Neuronal stem cell (in vitro differentiated cells): ENCODE data around the gene EN2.
A peak's percentile ranks its signal among the peaks of the same experiment; 100 is the strongest.

Source experiments
- DNase-seq: peaks from one replicate; pipeline ENCODE4 v3.0.0-alpha.2; 2013; ENCODE audit warnings: low spot score
- H2AFZ ChIP-seq: one replicate; pipeline ENCODE4 v1.6.1; 2013; ENCODE audit warnings: mild to moderate bottlenecking, low read length, inconsistent platforms
- H2AK5ac ChIP-seq: 2 replicates; pipeline ENCODE4 v1.6.1; 2013; ENCODE audit warnings: low read depth, mild to moderate bottlenecking, inconsistent platforms, low read length, moderate library complexity, mixed read lengths
- H2BK120ac ChIP-seq: 2 replicates; pipeline ENCODE4 v1.6.1; 2013; ENCODE audit warnings: low read depth, mild to moderate bottlenecking, inconsistent platforms, low read length, moderate library complexity, mixed read lengths
- H2BK12ac ChIP-seq: one replicate; pipeline ENCODE4 v1.6.1; 2013; ENCODE audit warnings: low read length, inconsistent platforms
- H2BK15ac ChIP-seq: 2 replicates; pipeline ENCODE4 v1.6.1; 2013; ENCODE audit warnings: mild to moderate bottlenecking, low read length, inconsistent platforms, mixed read lengths
- H2BK5ac ChIP-seq: one replicate; pipeline ENCODE4 v1.6.1; 2013; ENCODE audit warnings: inconsistent platforms, mild to moderate bottlenecking, low read length, moderate library complexity
- H3K14ac ChIP-seq: one replicate; pipeline ENCODE4 v1.6.1; 2013; ENCODE audit warnings: low read length, inconsistent platforms
- H3K18ac ChIP-seq: 2 replicates; pipeline ENCODE4 v1.6.1; 2013; ENCODE audit warnings: low read length, inconsistent platforms
- H3K23ac ChIP-seq: 2 replicates; pipeline ENCODE4 v1.6.1; 2013; ENCODE audit warnings: low read depth, mild to moderate bottlenecking, mixed read lengths, low read length, inconsistent platforms; ENCODE audit not compliant: poor library complexity
- H3K27ac ChIP-seq: replicated peaks from 3 replicates; pipeline ENCODE4 v1.5.1; 2013; ENCODE audit warnings: low read length, inconsistent platforms
- H3K27me3 ChIP-seq, 3 experiments: 2 replicates each; pipeline ENCODE4 v1.6.1; 2013; ENCODE audit warnings: low read length in 3 of 3, mild to moderate bottlenecking in 2 of 3, inconsistent platforms in 1 of 3, low read depth in 1 of 3, mixed read lengths in 1 of 3, moderate library complexity in 1 of 3; ENCODE audit not compliant: control insufficient read depth in 3 of 3, insufficient read depth in 3 of 3
- H3K36me3 ChIP-seq, 2 donors: replicated peaks in 1 of 2; 2 replicates each; pipeline ENCODE4 v1.6.1; 2013; ENCODE audit warnings: low read length in 2 of 2; ENCODE audit not compliant: control insufficient read depth in 2 of 2, insufficient read depth in 2 of 2
- H3K4ac ChIP-seq: 2 replicates; pipeline ENCODE4 v1.6.1; 2013; ENCODE audit warnings: inconsistent platforms, mild to moderate bottlenecking, low read length, moderate library complexity
- H3K4me1 ChIP-seq, 2 donors: 1 replicate in 1 of 2; 2 replicates in 1 of 2; pipeline ENCODE4 v1.6.1; 2013; ENCODE audit warnings: low read length in 2 of 2, low read depth in 1 of 2; ENCODE audit not compliant: control insufficient read depth in 2 of 2, insufficient read depth in 1 of 2
- H3K4me2 ChIP-seq: one replicate; pipeline ENCODE4 v1.6.1; 2013; ENCODE audit warnings: mild to moderate bottlenecking, low read length, inconsistent platforms; ENCODE audit not compliant: insufficient read depth, poor library complexity, severe bottlenecking
- H3K4me3 ChIP-seq, 2 donors: 2 replicates each; pipeline ENCODE4 v1.5.1; 2013; ENCODE audit warnings: low read length in 2 of 2, mild to moderate bottlenecking in 2 of 2, inconsistent platforms in 1 of 2, moderate library complexity in 1 of 2
- H3K79me1 ChIP-seq: one replicate; pipeline ENCODE4 v1.6.1; 2013; ENCODE audit warnings: low read depth, mild to moderate bottlenecking, inconsistent platforms, low read length, moderate library complexity
- H3K9ac ChIP-seq: one replicate; pipeline ENCODE4 v1.6.1; 2013; ENCODE audit warnings: mild to moderate bottlenecking, low read depth, low read length, inconsistent platforms; ENCODE audit not compliant: poor library complexity
- H3K9me3 ChIP-seq, 2 donors: replicated peaks in 1 of 2; 2 replicates each; pipeline versions ENCODE3 to v1.6.1; 2013; ENCODE audit warnings: low read length in 2 of 2, mild to moderate bottlenecking in 2 of 2, inconsistent platforms in 1 of 2, low read depth in 1 of 2, mixed read lengths in 1 of 2, moderate library complexity in 1 of 2; ENCODE audit not compliant: control insufficient read depth in 2 of 2, insufficient read depth in 1 of 2
- H4K8ac ChIP-seq: one replicate; pipeline ENCODE4 v1.6.1; 2013; ENCODE audit warnings: low read depth, mild to moderate bottlenecking, inconsistent platforms, low read length, moderate library complexity
- H4K91ac ChIP-seq: one replicate; pipeline ENCODE4 v1.6.1; 2013; ENCODE audit warnings: low read length, low read depth, mild to moderate bottlenecking, inconsistent platforms; ENCODE audit not compliant: poor library complexity
- WGBS, 2 donors: extraction: QIAGEN DNeasy Blood & Tissue Kit; methylation state at CpG; one replicate each; pipeline ENCODE4 v1.1.7; 2013; ENCODE audit warnings: missing lambda C conversion rate in 2 of 2, mixed read lengths in 1 of 2; ENCODE audit not compliant: insufficient read length in 2 of 2, insufficient replicate concordance in 1 of 2; ENCODE audit errors: extremely low coverage in 2 of 2; 5-methylcytosine and 5-hydroxymethylcytosine counted together

Gene EN2

DNA sequence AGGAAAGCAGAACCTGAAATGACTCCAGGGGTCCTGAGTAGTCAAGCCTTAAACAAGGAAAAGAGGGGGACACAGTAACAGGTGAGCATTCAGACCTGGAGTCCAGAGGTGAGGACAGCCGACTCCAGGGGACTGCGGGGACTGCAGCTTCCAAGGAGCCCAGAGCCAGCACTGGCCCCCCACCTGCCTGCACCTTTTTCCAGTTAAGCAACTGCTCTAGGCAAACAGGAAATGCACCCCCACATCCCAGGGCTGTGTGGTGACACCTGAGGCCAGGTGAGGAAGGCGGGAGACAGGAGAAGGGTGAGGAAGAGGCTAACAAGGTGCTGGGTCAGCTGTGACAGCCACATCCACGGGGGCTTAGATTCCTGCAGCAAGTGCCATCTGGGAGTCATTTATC, 20.1 kb upstream of the EN2 start:
- Histone ChIP-seq H2AFZ (no peak overlapping the region), H2BK15ac (no peak overlapping the region), H3K18ac (no peak overlapping the region), H3K4me1 (no peaks in the 10 kb centered on the region), H2BK12ac (no peak overlapping the region), H3K27me3 (peaks cover 0 to 57% (median 2%) of the 10 kb centered on the region in 3 experiments), H2BK120ac (no peak overlapping the region), H4K8ac (no peak overlapping the region), H3K36me3 (no peaks in the 10 kb centered on the region), H2BK5ac (no peak overlapping the region), H2AK5ac (no peak overlapping the region), H3K14ac (no peak overlapping the region), H3K9ac (no peak overlapping the region), H4K91ac (no peak overlapping the region), H3K4ac (no peak overlapping the region), H3K23ac (no peak overlapping the region), H3K27ac (no peak overlapping the region), H3K4me3 (no peak overlapping the region), H3K79me1 (no peaks in the 10 kb centered on the region), H3K4me2 (no peak overlapping the region), H3K9me3 (peaks cover 0 to 9% of the 10 kb centered on the region in 2 donors)
- DNase-seq = no peak
- WGBS, 2 donors = no CpG with 5 or more reads among the region's 4 CpGs

DNA sequence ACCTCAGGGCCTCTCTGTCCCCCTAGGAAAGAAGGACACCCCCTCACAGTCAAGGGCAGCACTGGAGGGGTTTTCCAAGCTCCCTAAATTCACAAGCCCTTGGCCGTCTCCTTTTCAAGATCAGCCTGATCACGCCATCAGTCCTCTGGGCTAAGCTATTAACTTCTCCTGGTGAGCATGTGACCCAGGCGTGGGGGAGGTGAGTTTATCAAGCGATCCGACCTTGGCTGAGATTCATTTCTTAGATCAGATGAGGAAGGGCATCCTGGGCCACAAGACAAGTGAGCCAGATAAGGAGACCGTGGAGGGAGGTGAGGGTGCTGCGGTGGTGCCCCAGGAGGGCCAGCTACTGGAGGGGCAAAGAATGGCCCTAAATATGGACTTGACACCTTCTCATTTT, 19.2 kb upstream of the EN2 start:
- H2BK12ac ChIP-seq = no peak overlapping the region
- WGBS, 2 donors = no CpG with 5 or more reads among the region's 7 CpGs
- H3K18ac ChIP-seq = no peak overlapping the region
- no peak for DNase-seq
- H3K23ac ChIP-seq = no peak overlapping the region
- H3K9me3 ChIP-seq = peaks cover 0 to 9% of the 10 kb centered on the region in 2 donors
- H3K27ac ChIP-seq = no peak overlapping the region
- peaks cover 0 to 66% (median 5%) of the 10 kb centered on the region in 3 experiments for H3K27me3 ChIP-seq
- H3K36me3 ChIP-seq = no peaks in the 10 kb centered on the region
- no peak overlapping the region for H2BK120ac ChIP-seq
- H3K9ac ChIP-seq = no peak overlapping the region
- no peak overlapping the region for H3K4ac ChIP-seq
- H3K4me3 ChIP-seq = no peak overlapping the region
- H2AFZ ChIP-seq = no peak overlapping the region
- no peak overlapping the region for H2AK5ac ChIP-seq
- no peak overlapping the region for H2BK5ac ChIP-seq
- no peak overlapping the region for H4K91ac ChIP-seq
- no peak overlapping the region for H4K8ac ChIP-seq
- H3K4me2 ChIP-seq = no peak overlapping the region
- H2BK15ac ChIP-seq = no peak overlapping the region
- H3K79me1 ChIP-seq = no peaks in the 10 kb centered on the region
- no peak overlapping the region for H3K14ac ChIP-seq
- H3K4me1 ChIP-seq = no peaks in the 10 kb centered on the region

DNA sequence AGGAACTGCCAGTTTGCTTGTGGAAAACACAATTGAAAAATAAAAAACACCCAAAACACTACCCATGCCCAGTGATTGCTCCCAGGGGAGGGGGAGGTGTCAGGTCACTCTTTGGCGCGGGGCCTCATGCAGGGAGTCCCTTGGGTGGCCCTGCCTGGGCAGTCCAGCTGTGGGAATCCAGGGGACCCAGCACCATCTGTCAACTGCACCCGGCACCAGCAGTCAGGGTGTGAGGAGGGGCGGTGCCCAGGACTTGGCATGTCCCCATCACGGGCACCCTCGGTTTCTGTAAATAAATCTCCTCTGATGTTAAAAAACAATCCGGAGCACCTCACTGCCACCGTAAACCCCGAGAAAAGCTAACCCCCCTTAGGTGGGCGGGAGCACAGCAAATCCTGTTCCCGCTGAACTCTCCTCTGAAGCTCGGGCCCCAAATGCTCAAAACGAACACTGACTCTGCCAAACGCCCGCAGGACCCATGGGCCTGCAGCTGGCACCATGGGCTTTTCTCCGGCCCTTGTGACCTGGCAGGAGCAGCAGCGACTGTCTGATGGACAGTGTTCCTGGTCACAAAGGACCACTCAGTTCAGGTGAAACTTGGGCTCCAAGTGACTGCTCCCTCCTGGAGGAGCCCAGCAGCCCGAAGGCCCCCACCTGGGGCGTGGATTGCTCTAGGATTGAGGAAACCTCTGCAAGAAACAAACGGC, 18.5 kb upstream of the EN2 start:
- no peak overlapping the region for H3K23ac ChIP-seq
- H3K9me3 ChIP-seq = peaks cover 0 to 9% of the 10 kb centered on the region in 2 donors
- no CpG with 5 or more reads among the region's 20 CpGs for WGBS, 2 donors
- no peak overlapping the region for H3K4ac ChIP-seq
- no peak overlapping the region for H2BK15ac ChIP-seq
- H2BK120ac ChIP-seq = no peak overlapping the region
- no peak overlapping the region for H3K18ac ChIP-seq
- no peak overlapping the region for H3K27ac ChIP-seq
- peaks cover 0 to 72% (median 5%) of the 10 kb centered on the region in 3 experiments for H3K27me3 ChIP-seq
- no peak overlapping the region for H2BK5ac ChIP-seq
- H3K4me1 ChIP-seq = no peaks in the 10 kb centered on the region
- no peak overlapping the region for H2AFZ ChIP-seq
- no peak overlapping the region for H4K91ac ChIP-seq
- H3K79me1 ChIP-seq = no peaks in the 10 kb centered on the region
- no peak overlapping the region for H3K4me2 ChIP-seq
- H3K4me3 ChIP-seq = no peak overlapping the region
- no peak overlapping the region for H3K9ac ChIP-seq
- no peak for DNase-seq
- no peak overlapping the region for H4K8ac ChIP-seq
- no peak overlapping the region for H3K14ac ChIP-seq
- H3K36me3 ChIP-seq = no peaks in the 10 kb centered on the region
- H2AK5ac ChIP-seq = peak overlapping the region; percentile 12
- H2BK12ac ChIP-seq = no peak overlapping the region

DNA sequence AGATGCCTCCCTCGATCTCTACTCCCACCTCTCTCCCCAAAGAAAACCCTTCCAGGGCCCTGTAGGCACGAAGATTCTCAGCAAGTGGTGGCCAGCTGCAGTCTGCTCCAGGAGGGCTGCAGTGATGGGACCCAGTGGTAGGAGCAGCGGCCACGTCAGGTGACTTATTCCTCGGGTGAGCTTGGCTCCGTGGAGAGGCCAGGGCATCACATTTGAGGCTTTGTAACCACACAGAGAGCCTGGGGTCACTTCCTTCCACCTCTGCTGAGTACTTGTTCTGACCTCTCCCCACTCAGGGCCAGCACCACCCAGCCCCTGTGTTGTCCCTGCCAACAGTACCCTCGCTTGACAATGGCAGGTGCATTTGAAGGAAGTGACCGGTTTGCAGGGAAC, 17.9 kb upstream of the EN2 start:
- no peak overlapping the region for H2BK5ac ChIP-seq

More for the DNA sequence above, 17.9 kb upstream of the EN2 start:
- H2BK12ac ChIP-seq = no peak overlapping the region
- H3K27ac ChIP-seq = no peak overlapping the region
- H3K4me3 ChIP-seq = no peak overlapping the region
- no peak overlapping the region for H4K8ac ChIP-seq
- H3K4ac ChIP-seq = no peak overlapping the region
- H3K23ac ChIP-seq = no peak overlapping the region
- H4K91ac ChIP-seq = no peak overlapping the region
- no peak for DNase-seq
- no peak overlapping the region for H3K4me2 ChIP-seq
- H2AFZ ChIP-seq = no peak overlapping the region
- no peaks in the 10 kb centered on the region for H3K36me3 ChIP-seq
- H3K79me1 ChIP-seq = no peaks in the 10 kb centered on the region
- H2BK15ac ChIP-seq = no peak overlapping the region
- H3K18ac ChIP-seq = peak overlapping the region; percentile 41
- H2AK5ac ChIP-seq = peak overlapping the region; percentile 12
- peaks cover 0 to 9% of the 10 kb centered on the region in 2 donors for H3K9me3 ChIP-seq
- no CpG with 5 or more reads among the region's 8 CpGs for WGBS, 2 donors
- H3K14ac ChIP-seq = no peak overlapping the region
- H3K9ac ChIP-seq = no peak overlapping the region
- no peaks in the 10 kb centered on the region for H3K4me1 ChIP-seq
- H3K27me3 ChIP-seq = peaks cover 0 to 77% (median 7%) of the 10 kb centered on the region in 3 experiments
- no peak overlapping the region for H2BK120ac ChIP-seq
